Posterior cingulate gyrus (tissue), 11 donors: ENCODE data around the gene GRIA4.
A peak's percentile ranks its signal among the peaks of the same experiment; 100 is the strongest.
"Not testable (repeated sequence)": the region's sequence is repeated elsewhere in the genome, so short reads cannot be mapped to it uniquely, and the experiment has no call there.

Experiments used
- DNase-seq, 10 donors: peaks; one replicate each; pipeline versions ENCODE4 v3.0.0 to v3.0.0-alpha.2; 2020 to 2021; ENCODE audit warnings: mixed read lengths in 3 of 10
- intact Hi-C: fragments of 100-400 bp; cut with DNase I; formaldehyde crosslinking; loops from one replicate; pipeline ENCODE4 v1.15.1; 2023

The GRIA4 gene

GRCh38 chr11:105834461-105834860 is 224.6 kb downstream of the GRIA4 start:
- no peak for DNase-seq
- intact Hi-C loops = no loop called here

GRCh38 chr11:105838668-105839384 is 229.0 kb downstream of the GRIA4 start:
- peak in 1 of 10 donors; percentile 35 for DNase-seq
- intact Hi-C loops = no loop called here

GRCh38 chr11:105840391-105840790 is 230.5 kb downstream of the GRIA4 start:
- no peak for DNase-seq
- intact Hi-C loops = no loop called here

- intact Hi-C loops = loop anchor here (10.0 kb wide), 1 partner anchor 78 kb away; no protein-coding TSS in a partner anchor
- no peak for DNase-seq
These were observed 242.5 kb downstream of the GRIA4 start for GRCh38 chr11:105852403-105852802.

- intact Hi-C loops = loop anchor here (10.0 kb wide), 1 partner anchor 79 kb away; no protein-coding TSS in a partner anchor
- DNase-seq = no peak
These were observed 244.4 kb downstream of the GRIA4 start for GRCh38 chr11:105854269-105854668.

GRCh38 chr11:105856954-105857353 is 247.1 kb downstream of the GRIA4 start:
- DNase-seq = no peak
- intact Hi-C loops = loop anchor here (10.0 kb wide), 1 partner anchor 82 kb away; no protein-coding TSS in a partner anchor

GRCh38 chr11:105857728-105858127 is 247.9 kb downstream of the GRIA4 start:
- intact Hi-C loops = loop anchor here (10.0 kb wide), 1 partner anchor 83 kb away; no protein-coding TSS in a partner anchor
- DNase-seq = no peak

GRCh38 chr11:105858841-105859240 is 249.0 kb downstream of the GRIA4 start:
- DNase-seq = no peak
- intact Hi-C loops = loop anchor here (10.0 kb wide), 1 partner anchor 84 kb away; no protein-coding TSS in a partner anchor

- intact Hi-C loops = loop anchor here (5.0 kb wide), 1 partner anchor 1253 kb away; no protein-coding TSS in a partner anchor
- DNase-seq = no peak
These were observed 250.2 kb downstream of the GRIA4 start for GRCh38 chr11:105860105-105860504.

- intact Hi-C loops = loop anchor here (5.0 kb wide), 1 partner anchor 1254 kb away; no protein-coding TSS in a partner anchor
- no peak for DNase-seq
These were observed 251.4 kb downstream of the GRIA4 start for GRCh38 chr11:105861225-105861624.

- intact Hi-C loops = loop anchor here (2.0 to 5.0 kb wide), 2 partner anchors 254 to 1256 kb away; no protein-coding TSS in a partner anchor
- DNase-seq = no peak
These were observed 253.0 kb downstream of the GRIA4 start for GRCh38 chr11:105862736-105863367.

GRCh38 chr11:105863523-105863922 is 253.7 kb downstream of the GRIA4 start:
- intact Hi-C loops = loop anchor here (2.0 to 5.0 kb wide), 2 partner anchors 255 to 1256 kb away; no protein-coding TSS in a partner anchor
- DNase-seq = no peak

GRCh38 chr11:105867742-105868141 is 257.9 kb downstream of the GRIA4 start:
- intact Hi-C loops = no loop called here

GRCh38 chr11:105868762-105869285 is 259.0 kb downstream of the GRIA4 start:
- intact Hi-C loops = no loop called here
- DNase-seq = no peak

More at GRCh38 chr11:105867742-105868141, 257.9 kb downstream of the GRIA4 start:
- no peak for DNase-seq

- intact Hi-C loops = no loop called here
- no peak for DNase-seq
These were observed 260.7 kb downstream of the GRIA4 start for GRCh38 chr11:105870516-105871113.

GRCh38 chr11:105878510-105878909 is 268.6 kb downstream of the GRIA4 start:
- intact Hi-C loops = no loop called here
- DNase-seq = no peak

GRCh38 chr11:105878927-105879326 is 269.1 kb downstream of the GRIA4 start:
- DNase-seq, intact Hi-C loops: not testable (repeated sequence)

- intact Hi-C loops = no loop called here
- no peak for DNase-seq
These were observed 271.2 kb downstream of the GRIA4 start for GRCh38 chr11:105881027-105881426.

- DNase-seq = no peak
- intact Hi-C loops = no loop called here
These were observed 274.6 kb downstream of the GRIA4 start for GRCh38 chr11:105884436-105884835.

- intact Hi-C loops = loop anchor here (10.0 kb wide), 1 partner anchor 183 kb away; the partner anchor contains the start of genes AASDHPPT and KBTBD3
- DNase-seq = no peak
These were observed 281.8 kb downstream of the GRIA4 start for GRCh38 chr11:105891685-105892084.

GRCh38 chr11:105897161-105897560 is 287.3 kb downstream of the GRIA4 start:
- intact Hi-C loops = loop anchor here (10.0 kb wide), 1 partner anchor 178 kb away; the partner anchor contains the start of genes AASDHPPT and KBTBD3

More at GRCh38 chr11:105897161-105897560, 287.3 kb downstream of the GRIA4 start:
- DNase-seq = no peak
